Activated CD4-positive, CD25-positive, alpha-beta regulatory T cell treated with anti-CD3 and anti-CD28 coated beads, Interleukin-2, amount 50 U/mL, for 24 hours (primary cell): ENCODE results near the gene CETN1.

Experiments used
- ATAC-seq, 2 donors: fragments of 150-1000 bp; cut with Tn5 transposase; one replicate each; pipeline ENCODE4 v1.10.0; 2021; ENCODE audit warnings: mild to moderate bottlenecking in 1 of 2, moderate library complexity in 1 of 2

CETN1 gene

GRCh38 chr18:627231-627630 lies 47.1 kb downstream of the CETN1 start:
- ATAC-seq: no peak

GRCh38 chr18:629269-630150 lies 49.3 kb downstream of the CETN1 start:
- peak; percentile 64 to 85 for ATAC-seq

GRCh38 chr18:631560-631959 lies 51.4 kb downstream of the CETN1 start:
- ATAC-seq: no peak
